ENCODE data around the gene THBS1.

Gene THBS1

GRCh38 chr15:39582286-39582976 lies 1.6 kb downstream of the THBS1 start:
- Histone ChIP-seq H3K4me1 (ENCODE audit: control insufficient read depth in 5 of 5, insufficient read depth in 5 of 5, low read length in 5 of 5) (peaks cover 3 to 76% (median 45%) of the 10 kb centered on the region in 5 donors), H3K4me3 (ENCODE audit: low read depth in 1 of 5, low read length in 5 of 5) (peak overlapping the region; percentile 57 to 92 (median 67)), H3K36me3 (ENCODE audit: control insufficient read depth in 5 of 5, insufficient read depth in 5 of 5, low read length in 5 of 5) (peaks cover 26 to 50% (median 41%) of the 10 kb centered on the region in 5 donors), H3K9me3 (ENCODE audit: control insufficient read depth in 5 of 5, low read length in 5 of 5) (no peaks in the 10 kb centered on the region), H3K27ac (ENCODE audit: low read depth, low read length) (peak overlapping the region; percentile 12), H3K9ac (ENCODE audit: low read length in 5 of 5) (peak overlapping the region in 4 of 5 donors; percentile 22 to 89 (median 56)), H3K27me3 (ENCODE audit: control insufficient read depth in 5 of 5, insufficient read depth in 4 of 5, low read length in 5 of 5) (no peaks in the 10 kb centered on the region)

DNA sequence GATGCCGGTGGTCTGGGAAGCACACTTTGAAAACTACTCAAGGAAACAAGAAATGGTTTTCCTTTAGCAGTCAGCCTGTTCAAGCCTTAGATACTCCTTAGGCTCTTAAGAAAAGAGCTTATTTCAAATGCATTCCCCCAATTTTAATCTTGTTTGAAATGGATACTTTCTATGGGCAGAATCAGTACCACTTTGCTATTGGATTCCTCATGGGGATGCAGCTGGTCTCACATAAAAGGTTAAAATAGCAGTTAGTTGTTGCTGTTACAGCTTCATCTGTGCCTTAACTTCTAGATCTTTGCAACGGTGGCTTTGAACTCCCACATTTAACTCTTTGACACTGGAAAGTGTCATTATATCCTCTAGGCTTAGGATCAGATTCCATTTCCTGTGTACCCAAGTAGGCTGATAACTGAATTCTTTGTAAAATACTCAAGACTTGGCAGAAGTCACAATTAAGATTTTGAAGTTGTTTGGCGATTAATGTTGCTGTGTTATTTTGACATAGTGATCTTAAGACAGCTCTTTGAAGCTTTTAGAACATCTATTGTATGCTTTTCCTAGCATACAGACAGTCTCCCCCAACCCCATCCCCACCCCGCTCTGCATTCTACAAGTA lies 2.2 kb downstream of the THBS1 start:
- Histone ChIP-seq H3K4me3 (ENCODE audit: low read depth in 1 of 5, low read length in 5 of 5) (peak overlapping the region; percentile 57 to 92 (median 67)), H3K4me1 (ENCODE audit: control insufficient read depth in 5 of 5, insufficient read depth in 5 of 5, low read length in 5 of 5) (peaks cover 3 to 76% (median 45%) of the 10 kb centered on the region in 5 donors), H3K9me3 (ENCODE audit: control insufficient read depth in 5 of 5, low read length in 5 of 5) (no peaks in the 10 kb centered on the region), H3K27me3 (ENCODE audit: control insufficient read depth in 5 of 5, insufficient read depth in 4 of 5, low read length in 5 of 5) (no peaks in the 10 kb centered on the region), H3K36me3 (ENCODE audit: control insufficient read depth in 5 of 5, insufficient read depth in 5 of 5, low read length in 5 of 5) (peaks cover 29 to 57% (median 48%) of the 10 kb centered on the region in 5 donors), H3K9ac (ENCODE audit: low read length in 5 of 5) (peak overlapping the region in 2 of 5 donors; percentile 86 to 89), H3K27ac (ENCODE audit: low read depth, low read length) (no peak overlapping the region)

DNA sequence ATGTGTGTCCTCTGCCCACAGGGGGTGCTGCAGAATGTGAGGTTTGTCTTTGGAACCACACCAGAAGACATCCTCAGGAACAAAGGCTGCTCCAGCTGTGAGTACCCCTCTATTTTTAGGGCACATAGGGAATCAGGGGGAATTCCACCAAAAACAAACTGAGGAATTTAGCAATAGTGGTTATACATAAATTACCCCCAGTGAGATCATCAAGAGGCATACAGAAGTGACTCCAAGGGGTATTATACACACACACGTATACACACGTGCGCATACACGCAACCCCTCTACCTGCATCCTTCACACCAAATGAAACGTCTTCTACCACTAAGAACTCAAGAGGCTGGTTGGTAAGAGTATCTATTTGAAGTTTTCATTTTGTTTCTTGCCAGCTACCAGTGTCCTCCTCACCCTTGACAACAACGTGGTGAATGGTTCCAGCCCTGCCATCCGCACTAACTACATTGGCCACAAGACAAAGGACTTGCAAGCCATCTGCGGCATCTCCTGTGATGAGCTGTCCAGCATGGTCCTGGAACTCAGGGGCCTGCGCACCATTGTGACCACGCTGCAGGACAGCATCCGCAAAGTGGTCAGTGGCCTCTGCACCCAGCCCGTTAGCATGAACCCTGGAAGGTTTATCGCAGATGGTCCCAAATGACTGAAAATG lies 2.9 kb downstream of the THBS1 start:
- H3K27ac ChIP-seq (ENCODE audit: low read depth, low read length): no peak overlapping the region
- no peaks in the 10 kb centered on the region for H3K9me3 ChIP-seq (ENCODE audit: control insufficient read depth in 5 of 5, low read length in 5 of 5)
- H3K36me3 ChIP-seq (ENCODE audit: control insufficient read depth in 5 of 5, insufficient read depth in 5 of 5, low read length in 5 of 5): peaks cover 33 to 63% (median 54%) of the 10 kb centered on the region in 5 donors
- H3K4me3 ChIP-seq (ENCODE audit: low read depth in 1 of 5, low read length in 5 of 5): peak overlapping the region in 4 of 5 donors; percentile 6 to 92 (median 51)
- peak overlapping the region in 2 of 5 donors; percentile 11 to 36 for H3K9ac ChIP-seq (ENCODE audit: low read length in 5 of 5)
- H3K27me3 ChIP-seq (ENCODE audit: control insufficient read depth in 5 of 5, insufficient read depth in 4 of 5, low read length in 5 of 5): no peaks in the 10 kb centered on the region
- peaks cover 3 to 73% (median 45%) of the 10 kb centered on the region in 5 donors for H3K4me1 ChIP-seq (ENCODE audit: control insufficient read depth in 5 of 5, insufficient read depth in 5 of 5, low read length in 5 of 5)

DNA sequence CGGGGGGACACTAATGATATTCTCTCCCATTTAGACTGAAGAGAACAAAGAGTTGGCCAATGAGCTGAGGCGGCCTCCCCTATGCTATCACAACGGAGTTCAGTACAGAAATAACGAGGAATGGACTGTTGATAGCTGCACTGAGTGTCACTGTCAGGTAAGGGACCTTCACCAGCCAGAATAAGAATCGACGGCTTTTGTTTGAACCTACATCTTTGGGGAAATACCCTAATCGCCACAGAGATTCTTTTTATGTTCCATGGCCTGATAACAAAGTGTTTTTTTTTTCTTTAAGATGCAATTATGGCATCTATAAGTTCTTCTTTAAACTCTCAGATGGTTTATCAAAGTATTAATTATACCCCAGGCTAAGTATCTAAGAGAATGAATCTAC lies 3.4 kb downstream of the THBS1 start:
- Histone ChIP-seq H3K9me3 (ENCODE audit: control insufficient read depth in 5 of 5, low read length in 5 of 5) (no peaks in the 10 kb centered on the region), H3K27me3 (ENCODE audit: control insufficient read depth in 5 of 5, insufficient read depth in 4 of 5, low read length in 5 of 5) (no peaks in the 10 kb centered on the region), H3K9ac (ENCODE audit: low read length in 5 of 5) (peak overlapping the region in 2 of 5 donors; percentile 11 to 36), H3K4me1 (ENCODE audit: control insufficient read depth in 5 of 5, insufficient read depth in 5 of 5, low read length in 5 of 5) (peaks cover 3 to 68% (median 39%) of the 10 kb centered on the region in 5 donors), H3K36me3 (ENCODE audit: control insufficient read depth in 5 of 5, insufficient read depth in 5 of 5, low read length in 5 of 5) (peaks cover 34 to 68% (median 59%) of the 10 kb centered on the region in 5 donors), H3K27ac (ENCODE audit: low read depth, low read length) (no peak overlapping the region), H3K4me3 (ENCODE audit: low read depth in 1 of 5, low read length in 5 of 5) (peak overlapping the region in 3 of 5 donors; percentile 12 to 92 (median 90))

- Histone ChIP-seq H3K27me3 (ENCODE audit: control insufficient read depth in 5 of 5, insufficient read depth in 4 of 5, low read length in 5 of 5) (no peaks in the 10 kb centered on the region), H3K36me3 (ENCODE audit: control insufficient read depth in 5 of 5, insufficient read depth in 5 of 5, low read length in 5 of 5) (peaks cover 37 to 74% (median 65%) of the 10 kb centered on the region in 5 donors), H3K27ac (ENCODE audit: low read depth, low read length) (no peak overlapping the region), H3K4me3 (ENCODE audit: low read depth in 1 of 5, low read length in 5 of 5) (peak overlapping the region in 2 of 5 donors; percentile 42 to 90), H3K9ac (ENCODE audit: low read length in 5 of 5) (no peak overlapping the region), H3K9me3 (ENCODE audit: control insufficient read depth in 5 of 5, low read length in 5 of 5) (no peaks in the 10 kb centered on the region), H3K4me1 (ENCODE audit: control insufficient read depth in 5 of 5, insufficient read depth in 5 of 5, low read length in 5 of 5) (peaks cover 3 to 63% (median 34%) of the 10 kb centered on the region in 5 donors)
These were observed 3.9 kb downstream of the THBS1 start for GRCh38 chr15:39584662-39585388.

- Histone ChIP-seq H3K9ac (ENCODE audit: low read length in 5 of 5) (no peak overlapping the region), H3K4me1 (ENCODE audit: control insufficient read depth in 5 of 5, insufficient read depth in 5 of 5, low read length in 5 of 5) (peaks cover 3 to 59% (median 28%) of the 10 kb centered on the region in 5 donors), H3K4me3 (ENCODE audit: low read depth in 1 of 5, low read length in 5 of 5) (peak overlapping the region in 2 of 5 donors; percentile 19 to 42), H3K9me3 (ENCODE audit: control insufficient read depth in 5 of 5, low read length in 5 of 5) (no peaks in the 10 kb centered on the region), H3K36me3 (ENCODE audit: control insufficient read depth in 5 of 5, insufficient read depth in 5 of 5, low read length in 5 of 5) (peaks cover 42 to 80% (median 71%) of the 10 kb centered on the region in 5 donors), H3K27me3 (ENCODE audit: control insufficient read depth in 5 of 5, insufficient read depth in 4 of 5, low read length in 5 of 5) (no peaks in the 10 kb centered on the region), H3K27ac (ENCODE audit: low read depth, low read length) (no peak overlapping the region)
These were observed 4.5 kb downstream of the THBS1 start for GRCh38 chr15:39585389-39585841.

- Histone ChIP-seq H3K4me1 (ENCODE audit: control insufficient read depth in 5 of 5, insufficient read depth in 5 of 5, low read length in 5 of 5) (peaks cover 3 to 54% (median 25%) of the 10 kb centered on the region in 5 donors), H3K36me3 (ENCODE audit: control insufficient read depth in 5 of 5, insufficient read depth in 5 of 5, low read length in 5 of 5) (peaks cover 47 to 85% (median 75%) of the 10 kb centered on the region in 5 donors), H3K9me3 (ENCODE audit: control insufficient read depth in 5 of 5, low read length in 5 of 5) (no peaks in the 10 kb centered on the region), H3K27ac (ENCODE audit: low read depth, low read length) (peak overlapping the region; percentile 19), H3K27me3 (ENCODE audit: control insufficient read depth in 5 of 5, insufficient read depth in 4 of 5, low read length in 5 of 5) (no peaks in the 10 kb centered on the region), H3K9ac (ENCODE audit: low read length in 5 of 5) (no peak overlapping the region), H3K4me3 (ENCODE audit: low read depth in 1 of 5, low read length in 5 of 5) (peak overlapping the region in 2 of 5 donors; percentile 14 to 42)
These were observed 5.0 kb downstream of the THBS1 start for GRCh38 chr15:39585871-39586301.

- H3K27ac ChIP-seq (ENCODE audit: low read depth, low read length): peak overlapping the region; percentile 19
- peak overlapping the region in 1 of 5 donors; percentile 14 for H3K4me3 ChIP-seq (ENCODE audit: low read depth in 1 of 5, low read length in 5 of 5)
- H3K9me3 ChIP-seq (ENCODE audit: control insufficient read depth in 5 of 5, low read length in 5 of 5): no peaks in the 10 kb centered on the region
- peaks cover 3 to 49% (median 19%) of the 10 kb centered on the region in 5 donors for H3K4me1 ChIP-seq (ENCODE audit: control insufficient read depth in 5 of 5, insufficient read depth in 5 of 5, low read length in 5 of 5)
- no peak overlapping the region for H3K9ac ChIP-seq (ENCODE audit: low read length in 5 of 5)
- no peaks in the 10 kb centered on the region for H3K27me3 ChIP-seq (ENCODE audit: control insufficient read depth in 5 of 5, insufficient read depth in 4 of 5, low read length in 5 of 5)
- H3K36me3 ChIP-seq (ENCODE audit: control insufficient read depth in 5 of 5, insufficient read depth in 5 of 5, low read length in 5 of 5): peaks cover 52 to 91% (median 82%) of the 10 kb centered on the region in 5 donors
These were observed 5.7 kb downstream of the THBS1 start for GRCh38 chr15:39586387-39587095.

Data from subcutaneous abdominal adipose tissue (tissue), 5 donors.